ENCODE data around the gene CBX2. TPM values are rescaled to one million over a fixed set of nuclear protein-coding genes. Genes with fewer than 3 reads are reported as not detected.

CBX2 gene
- total and polyA plus RNA-seq, 5 donors from 2014 or later, result 0.11 to 0.81 (median 0.17) TPM; not detected in 2

GRCh38 chr17:79824893-79825579 is 47.1 kb downstream of the CBX2 start:
- no peak for DNase-seq
- Histone ChIP-seq H3K4me1 (ENCODE audit: control insufficient read depth, insufficient read depth, low read length, poor library complexity, severe bottlenecking) (no peaks in the 10 kb centered on the region), H3K27me3 (ENCODE audit: control insufficient read depth, insufficient read depth, low read length) (peaks cover 5% of the 10 kb centered on the region), H3K27ac (ENCODE audit: insufficient read depth, low read length, poor library complexity, severe bottlenecking) (no peak overlapping the region), H3K9me3 (ENCODE audit: control insufficient read depth in 2 of 2, low read length in 2 of 2) (no peaks in the 10 kb centered on the region), H3K4me3 (ENCODE audit: low read depth, low read length) (no peak overlapping the region), H3K36me3 (ENCODE audit: control insufficient read depth, insufficient read depth, low read length) (no peaks in the 10 kb centered on the region)
- H3K27me3 Mint-ChIP-seq, result peaks cover 8% of the 10 kb centered on the region
- ATAC-seq (ENCODE audit: low read depth in 2 of 2), result no peak
- peaks cover 0 to 15% (median 7%) of the 10 kb centered on the region in 4 donors for H3K4me1 Mint-ChIP-seq
- H3K36me3 Mint-ChIP-seq, result no peaks in the 10 kb centered on the region
- no peak overlapping the region for H3K27ac Mint-ChIP-seq
- H3K4me3 Mint-ChIP-seq, result no peak overlapping the region
- peaks cover 0 to 3% (median 0%) of the 10 kb centered on the region in 7 donors for H3K9me3 Mint-ChIP-seq

DNA sequence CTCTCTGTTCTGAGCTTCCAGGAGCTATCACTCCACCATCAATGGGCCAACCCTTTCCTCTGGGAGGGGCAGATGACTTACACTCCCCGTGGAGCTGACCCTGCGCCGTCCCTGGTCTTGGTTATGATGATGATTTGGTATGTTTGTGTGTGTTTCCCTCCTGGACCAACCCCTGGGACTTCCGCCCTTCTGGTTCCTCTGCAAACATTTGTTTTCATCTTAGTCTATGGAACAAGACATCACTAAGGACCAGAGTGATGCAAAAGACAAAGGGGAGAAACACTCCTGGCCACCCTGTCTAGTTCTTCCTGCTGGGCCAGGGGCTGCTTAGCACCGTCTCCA is 47.6 kb downstream of the CBX2 start:
- no peak overlapping the region for H3K27ac ChIP-seq (ENCODE audit: insufficient read depth, low read length, poor library complexity, severe bottlenecking)
- no peak overlapping the region for H3K4me3 Mint-ChIP-seq
- H3K4me1 Mint-ChIP-seq, result peaks cover 0 to 15% (median 7%) of the 10 kb centered on the region in 4 donors
- no peaks in the 10 kb centered on the region for H3K36me3 Mint-ChIP-seq
- peaks cover 0 to 3% (median 0%) of the 10 kb centered on the region in 7 donors for H3K9me3 Mint-ChIP-seq
- no peak overlapping the region for H3K27ac Mint-ChIP-seq
- ATAC-seq (ENCODE audit: low read depth in 2 of 2) (no peak), DNase-seq (no peak)
- peaks cover 8% of the 10 kb centered on the region for H3K27me3 Mint-ChIP-seq
- H3K36me3 ChIP-seq (ENCODE audit: control insufficient read depth, insufficient read depth, low read length), result no peaks in the 10 kb centered on the region
- H3K27me3 ChIP-seq (ENCODE audit: control insufficient read depth, insufficient read depth, low read length), result peaks cover 5% of the 10 kb centered on the region
- H3K4me3 ChIP-seq (ENCODE audit: low read depth, low read length), result no peak overlapping the region
- H3K9me3 ChIP-seq (ENCODE audit: control insufficient read depth in 2 of 2, low read length in 2 of 2), result no peaks in the 10 kb centered on the region
- no peaks in the 10 kb centered on the region for H3K4me1 ChIP-seq (ENCODE audit: control insufficient read depth, insufficient read depth, low read length, poor library complexity, severe bottlenecking)

GRCh38 chr17:79826204-79826680 is 48.3 kb downstream of the CBX2 start:
- Mint-ChIP-seq H3K36me3 (no peaks in the 10 kb centered on the region), H3K27ac (peak overlapping the region in 1 of 3 donors; percentile 42), H3K9me3 (peaks cover 0 to 3% (median 0%) of the 10 kb centered on the region in 7 donors), H3K4me3 (peak overlapping the region in 1 of 4 donors; percentile 58), H3K4me1 (peaks cover 0 to 16% (median 8%) of the 10 kb centered on the region in 4 donors), H3K27me3 (peaks cover 8% of the 10 kb centered on the region)
- H3K27ac ChIP-seq (ENCODE audit: insufficient read depth, low read length, poor library complexity, severe bottlenecking), result no peak overlapping the region
- ATAC-seq (ENCODE audit: low read depth in 2 of 2) (no peak), DNase-seq (no peak)
- H3K27me3 ChIP-seq (ENCODE audit: control insufficient read depth, insufficient read depth, low read length), result peaks cover 1% of the 10 kb centered on the region
- H3K4me1 ChIP-seq (ENCODE audit: control insufficient read depth, insufficient read depth, low read length, poor library complexity, severe bottlenecking), result no peaks in the 10 kb centered on the region
- H3K9me3 ChIP-seq (ENCODE audit: control insufficient read depth in 2 of 2, low read length in 2 of 2), result no peaks in the 10 kb centered on the region
- H3K36me3 ChIP-seq (ENCODE audit: control insufficient read depth, insufficient read depth, low read length), result no peaks in the 10 kb centered on the region
- H3K4me3 ChIP-seq (ENCODE audit: low read depth, low read length), result no peak overlapping the region

- H3K9me3 Mint-ChIP-seq, result peaks cover 0 to 3% (median 0%) of the 10 kb centered on the region in 7 donors
- no peaks in the 10 kb centered on the region for H3K27me3 ChIP-seq (ENCODE audit: control insufficient read depth, insufficient read depth, low read length)
- H3K36me3 Mint-ChIP-seq, result no peaks in the 10 kb centered on the region
- ATAC-seq (ENCODE audit: low read depth in 2 of 2) (no peak), DNase-seq (no peak)
- H3K36me3 ChIP-seq (ENCODE audit: control insufficient read depth, insufficient read depth, low read length), result no peaks in the 10 kb centered on the region
- H3K27me3 Mint-ChIP-seq, result peaks cover 8% of the 10 kb centered on the region
- H3K27ac ChIP-seq (ENCODE audit: insufficient read depth, low read length, poor library complexity, severe bottlenecking), result no peak overlapping the region
- H3K27ac Mint-ChIP-seq, result no peak overlapping the region
- peaks cover 0 to 19% (median 8%) of the 10 kb centered on the region in 4 donors for H3K4me1 Mint-ChIP-seq
- H3K9me3 ChIP-seq (ENCODE audit: control insufficient read depth in 2 of 2, low read length in 2 of 2), result no peaks in the 10 kb centered on the region
- H3K4me1 ChIP-seq (ENCODE audit: control insufficient read depth, insufficient read depth, low read length, poor library complexity, severe bottlenecking), result peaks cover 1% of the 10 kb centered on the region
- peak overlapping the region in 1 of 4 donors; percentile 58 for H3K4me3 Mint-ChIP-seq
- H3K4me3 ChIP-seq (ENCODE audit: low read depth, low read length), result no peak overlapping the region
Observed at GRCh38 chr17:79826841-79827578, 49.1 kb downstream of the CBX2 start.

DNA sequence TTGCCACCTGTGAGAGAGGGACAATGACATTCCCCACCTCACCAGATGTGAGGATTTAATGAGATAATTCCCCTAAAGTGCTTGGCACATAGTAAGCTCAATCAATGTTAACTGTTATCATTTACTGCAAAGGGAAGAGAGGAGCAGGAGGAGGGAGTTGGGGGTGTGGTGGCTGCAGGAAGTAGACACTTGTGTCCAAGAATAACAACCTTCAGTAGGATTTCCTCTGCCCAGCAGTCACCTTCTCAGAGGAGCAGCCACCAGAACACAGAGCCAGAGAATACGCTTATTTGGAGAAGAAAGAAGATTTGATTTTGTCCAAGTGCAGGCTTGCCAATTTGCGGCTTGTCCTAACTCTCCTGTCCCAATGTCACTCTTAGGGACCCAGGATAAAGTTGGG is 51.1 kb downstream of the CBX2 start:
- DNase-seq (no peak), ATAC-seq (ENCODE audit: low read depth in 2 of 2) (no peak)
- Mint-ChIP-seq H3K27me3 (peaks cover 8% of the 10 kb centered on the region), H3K4me1 (peaks cover 4 to 25% (median 12%) of the 10 kb centered on the region in 4 donors), H3K36me3 (peaks cover 6% of the 10 kb centered on the region), H3K4me3 (peak overlapping the region in 1 of 4 donors; percentile 52), H3K9me3 (peaks cover 0 to 4% (median 0%) of the 10 kb centered on the region in 7 donors), H3K27ac (no peak overlapping the region)
- peaks cover 8% of the 10 kb centered on the region for H3K36me3 ChIP-seq (ENCODE audit: control insufficient read depth, insufficient read depth, low read length)
- no peaks in the 10 kb centered on the region for H3K9me3 ChIP-seq (ENCODE audit: control insufficient read depth in 2 of 2, low read length in 2 of 2)
- H3K4me1 ChIP-seq (ENCODE audit: control insufficient read depth, insufficient read depth, low read length, poor library complexity, severe bottlenecking), result peaks cover 20% of the 10 kb centered on the region
- H3K4me3 ChIP-seq (ENCODE audit: low read depth, low read length), result no peak overlapping the region
- H3K27me3 ChIP-seq (ENCODE audit: control insufficient read depth, insufficient read depth, low read length), result no peaks in the 10 kb centered on the region
- no peak overlapping the region for H3K27ac ChIP-seq (ENCODE audit: insufficient read depth, low read length, poor library complexity, severe bottlenecking)

- peak overlapping the region in 1 of 4 donors; percentile 52 for H3K4me3 Mint-ChIP-seq
- no peak overlapping the region for H3K27ac Mint-ChIP-seq
- H3K9me3 Mint-ChIP-seq, result peaks cover 0 to 4% (median 0%) of the 10 kb centered on the region in 7 donors
- Histone ChIP-seq H3K4me1 (ENCODE audit: control insufficient read depth, insufficient read depth, low read length, poor library complexity, severe bottlenecking) (peaks cover 24% of the 10 kb centered on the region), H3K4me3 (ENCODE audit: low read depth, low read length) (no peak overlapping the region), H3K36me3 (ENCODE audit: control insufficient read depth, insufficient read depth, low read length) (peaks cover 8% of the 10 kb centered on the region), H3K9me3 (ENCODE audit: control insufficient read depth in 2 of 2, low read length in 2 of 2) (no peaks in the 10 kb centered on the region), H3K27ac (ENCODE audit: insufficient read depth, low read length, poor library complexity, severe bottlenecking) (no peak overlapping the region), H3K27me3 (ENCODE audit: control insufficient read depth, insufficient read depth, low read length) (no peaks in the 10 kb centered on the region)
- peaks cover 4 to 27% (median 12%) of the 10 kb centered on the region in 4 donors for H3K4me1 Mint-ChIP-seq
- peaks cover 4% of the 10 kb centered on the region for H3K27me3 Mint-ChIP-seq
- no peak for DNase-seq
- H3K36me3 Mint-ChIP-seq, result peaks cover 6% of the 10 kb centered on the region
- no peak for ATAC-seq (ENCODE audit: low read depth in 2 of 2)
Observed at GRCh38 chr17:79829457-79829856, 51.5 kb downstream of the CBX2 start.

- no peak for ATAC-seq (ENCODE audit: low read depth in 2 of 2)
- peaks cover 25% of the 10 kb centered on the region for H3K4me1 ChIP-seq (ENCODE audit: control insufficient read depth, insufficient read depth, low read length, poor library complexity, severe bottlenecking)
- Mint-ChIP-seq H3K36me3 (peaks cover 9% of the 10 kb centered on the region), H3K27me3 (no peaks in the 10 kb centered on the region), H3K4me3 (peak overlapping the region in 1 of 4 donors; percentile 52), H3K27ac (no peak overlapping the region), H3K9me3 (peaks cover 0 to 2% (median 0%) of the 10 kb centered on the region in 7 donors), H3K4me1 (peaks cover 4 to 35% (median 13%) of the 10 kb centered on the region in 4 donors)
- no peaks in the 10 kb centered on the region for H3K27me3 ChIP-seq (ENCODE audit: control insufficient read depth, insufficient read depth, low read length)
- H3K4me3 ChIP-seq (ENCODE audit: low read depth, low read length), result no peak overlapping the region
- no peak overlapping the region for H3K27ac ChIP-seq (ENCODE audit: insufficient read depth, low read length, poor library complexity, severe bottlenecking)
- H3K36me3 ChIP-seq (ENCODE audit: control insufficient read depth, insufficient read depth, low read length), result peaks cover 14% of the 10 kb centered on the region
- DNase-seq, result no peak
- no peaks in the 10 kb centered on the region for H3K9me3 ChIP-seq (ENCODE audit: control insufficient read depth in 2 of 2, low read length in 2 of 2)
Observed at GRCh38 chr17:79830303-79830702, 52.4 kb downstream of the CBX2 start.
